UCSD-AML1 (cell line): Measurements from ENCODE around the gene NKAPL.
"Not testable (repeated sequence)": the region's sequence is repeated elsewhere in the genome, so short reads cannot be mapped to it uniquely, and the experiment has no call there.

Experiments used
- DNase-seq: peaks from one replicate; lab custom pipeline; 2025; ENCODE audit not compliant: unreplicated experiment; lab: John Stamatoyannopoulos, UW

NKAPL gene

DNA sequence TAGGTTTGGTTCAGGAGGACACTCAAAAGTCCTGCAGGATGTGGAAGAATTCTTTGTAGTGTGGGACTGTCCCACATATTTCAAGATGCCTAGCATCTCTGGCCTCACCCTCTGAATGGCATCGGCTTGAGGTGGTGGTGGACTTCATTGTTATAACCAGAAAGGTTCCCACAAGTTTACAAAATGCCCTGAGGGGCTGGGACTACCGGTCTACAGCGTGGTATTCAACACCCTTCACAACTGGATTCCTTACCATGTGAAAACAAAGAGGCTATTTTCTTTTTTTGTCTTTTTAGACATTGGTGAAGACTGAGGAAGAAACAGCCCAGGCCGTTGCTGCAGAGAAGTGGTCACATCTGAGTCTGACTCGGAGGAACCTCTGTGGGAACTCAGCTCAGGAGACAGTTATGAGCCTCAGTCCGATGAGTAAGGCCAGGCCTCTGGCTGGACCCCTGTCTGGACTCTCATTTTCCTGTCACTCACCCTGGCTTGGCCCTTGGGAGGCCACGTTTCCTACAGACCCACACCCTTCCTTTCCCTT lies 37.5 kb downstream of the NKAPL start:
- DNase-seq, result no peak

DNA sequence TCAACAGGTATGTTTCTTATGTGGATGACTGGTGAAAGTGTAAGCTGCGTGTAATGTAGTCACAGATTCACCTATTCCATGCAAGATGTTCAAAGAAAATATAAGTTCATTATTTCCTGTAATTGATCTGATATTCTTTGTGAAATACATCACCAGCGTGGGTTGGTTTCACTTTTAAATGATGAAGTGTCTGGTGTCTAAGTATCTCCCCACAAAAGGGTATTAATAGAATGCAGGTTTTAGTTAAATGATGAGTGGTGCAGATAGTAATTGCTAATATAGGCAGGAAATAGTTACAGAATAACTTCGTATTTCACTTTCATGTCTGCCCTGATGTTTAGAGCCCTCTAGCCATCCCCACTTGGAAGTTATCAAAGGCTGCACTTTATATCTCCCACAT lies 44.5 kb downstream of the NKAPL start:
- DNase-seq, result no peak

DNA sequence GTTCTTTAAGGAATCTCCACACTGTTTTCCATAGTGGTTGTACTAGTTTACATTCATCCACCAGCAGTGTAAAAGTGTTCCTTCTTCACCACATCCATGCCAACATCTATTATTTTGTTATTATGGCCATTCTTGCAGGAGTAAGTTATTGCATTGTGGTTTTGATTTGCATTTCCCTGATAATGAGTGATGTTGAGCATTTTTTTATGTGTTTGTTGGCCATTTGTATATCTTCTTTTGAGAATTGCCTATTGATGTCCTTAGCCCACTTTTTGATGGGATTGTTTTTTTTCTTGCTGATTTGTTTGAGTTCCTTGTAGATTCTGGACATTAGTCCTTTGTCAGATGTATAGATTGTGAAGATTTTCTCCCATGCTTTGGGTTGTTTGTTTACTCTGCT lies 47.3 kb downstream of the NKAPL start:
- DNase-seq, result not testable (repeated sequence)
